ENCODE measurements around the gene LYL1.

Gene LYL1

DNA sequence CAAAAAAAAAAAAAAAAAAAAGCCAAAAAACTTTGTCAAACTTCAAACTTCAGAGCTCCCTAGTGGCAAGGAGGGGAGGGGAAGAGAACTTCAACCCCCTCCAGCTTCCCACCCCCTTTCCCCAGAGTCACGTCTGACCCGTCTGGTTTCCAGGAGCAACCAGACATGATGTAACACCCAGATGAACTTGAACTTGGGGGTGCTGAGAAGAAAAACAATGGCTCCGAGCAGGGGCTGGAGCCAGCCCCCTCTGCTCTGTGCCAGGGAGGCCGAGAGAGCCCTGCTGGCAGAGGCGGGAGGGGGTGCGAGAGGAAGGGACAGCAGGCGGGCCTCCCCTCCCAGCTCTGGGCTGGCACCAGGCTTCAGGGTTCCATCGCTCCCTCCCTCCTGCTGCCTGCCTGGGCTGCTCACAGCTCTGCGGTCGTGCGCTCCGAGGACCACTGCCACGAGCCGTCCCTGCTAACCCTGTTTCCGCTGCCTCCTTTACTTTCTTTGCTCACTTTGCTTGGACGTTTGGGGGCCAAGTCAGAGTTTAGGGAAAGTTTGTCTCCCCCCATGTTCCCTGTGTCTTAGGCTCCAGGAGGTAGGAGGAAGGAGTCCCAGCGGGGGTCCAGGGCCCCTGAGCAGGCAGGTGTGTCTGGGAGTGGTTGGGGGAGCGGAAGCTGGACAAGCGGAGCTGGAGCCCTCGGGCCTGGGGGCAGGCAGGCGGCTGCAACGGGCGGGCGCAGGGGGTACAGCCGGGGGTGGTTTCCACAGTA, 11.1 kb downstream of the LYL1 start:
- DNase-seq: no peak

DNA sequence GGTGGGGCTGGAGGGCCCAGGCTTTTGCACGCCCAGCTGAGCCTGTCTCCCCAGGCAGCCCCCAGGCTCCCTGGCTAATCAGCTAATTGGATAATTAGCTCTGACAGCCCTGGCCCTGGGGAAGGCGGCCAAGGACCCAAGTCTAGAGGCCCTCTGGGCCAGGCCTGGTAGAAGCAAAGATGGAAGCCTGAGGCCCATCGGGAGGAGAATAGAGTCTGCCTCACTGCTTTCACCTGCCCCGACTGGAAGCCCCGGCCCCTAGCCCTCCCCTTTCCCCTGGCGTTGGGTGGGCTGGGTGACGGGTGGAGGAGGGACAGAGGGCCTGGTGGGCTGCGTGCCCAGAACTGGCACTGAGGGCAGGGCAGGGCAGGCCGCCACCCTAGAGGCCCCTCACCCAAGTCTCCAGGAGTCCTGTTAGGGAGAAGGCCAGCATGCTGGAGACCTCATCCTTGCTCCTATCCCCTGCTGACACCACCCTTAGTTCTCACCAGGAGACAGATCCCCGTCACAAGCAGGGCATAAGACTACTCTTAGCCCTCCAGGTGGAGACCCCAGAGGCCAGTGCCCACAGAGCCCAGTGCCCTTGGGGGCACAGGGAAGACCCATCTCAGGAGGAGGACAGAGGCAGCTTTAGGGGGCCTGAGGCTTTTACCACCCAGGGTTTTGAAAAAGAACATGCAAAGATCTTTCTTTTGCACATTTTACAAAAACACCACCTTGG, 12.0 kb downstream of the LYL1 start:
- DNase-seq: no peak

DNA sequence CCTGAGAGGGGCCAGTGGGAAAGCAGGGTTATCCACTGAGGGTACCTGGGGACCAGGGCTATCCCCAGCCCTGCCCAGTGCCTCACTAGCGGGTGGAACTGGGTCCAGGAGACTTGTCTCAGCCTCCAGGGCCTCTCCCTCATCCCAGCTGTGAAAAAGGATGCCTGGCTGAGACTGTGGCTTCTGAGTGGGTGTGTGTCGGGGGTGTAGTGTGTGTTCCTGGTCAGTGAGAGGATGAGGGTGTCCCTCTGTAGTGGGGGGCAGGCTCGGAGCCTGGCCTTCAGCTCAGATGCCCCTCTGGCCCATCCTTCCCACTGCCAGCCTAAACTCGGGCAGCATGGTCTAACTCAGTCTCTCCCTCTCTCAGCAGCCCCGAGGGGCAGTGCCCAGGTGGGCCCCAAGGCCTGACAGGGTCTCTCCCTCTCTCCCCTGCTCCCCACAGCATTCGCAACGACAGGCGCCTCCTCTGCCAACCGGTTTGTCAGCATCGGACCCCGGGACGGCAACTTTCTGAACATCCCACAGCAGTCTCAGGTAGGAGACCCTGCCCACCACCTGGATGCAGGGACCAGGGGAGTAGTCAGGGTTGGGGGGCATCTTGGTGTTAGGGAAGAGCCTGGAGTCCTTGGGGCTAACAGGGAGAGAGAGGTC, 12.7 kb downstream of the LYL1 start:
- DNase-seq: no peak

- no peak for DNase-seq
Observed at GRCh38 chr19:13089139-13089856, 13.4 kb downstream of the LYL1 start.

DNA sequence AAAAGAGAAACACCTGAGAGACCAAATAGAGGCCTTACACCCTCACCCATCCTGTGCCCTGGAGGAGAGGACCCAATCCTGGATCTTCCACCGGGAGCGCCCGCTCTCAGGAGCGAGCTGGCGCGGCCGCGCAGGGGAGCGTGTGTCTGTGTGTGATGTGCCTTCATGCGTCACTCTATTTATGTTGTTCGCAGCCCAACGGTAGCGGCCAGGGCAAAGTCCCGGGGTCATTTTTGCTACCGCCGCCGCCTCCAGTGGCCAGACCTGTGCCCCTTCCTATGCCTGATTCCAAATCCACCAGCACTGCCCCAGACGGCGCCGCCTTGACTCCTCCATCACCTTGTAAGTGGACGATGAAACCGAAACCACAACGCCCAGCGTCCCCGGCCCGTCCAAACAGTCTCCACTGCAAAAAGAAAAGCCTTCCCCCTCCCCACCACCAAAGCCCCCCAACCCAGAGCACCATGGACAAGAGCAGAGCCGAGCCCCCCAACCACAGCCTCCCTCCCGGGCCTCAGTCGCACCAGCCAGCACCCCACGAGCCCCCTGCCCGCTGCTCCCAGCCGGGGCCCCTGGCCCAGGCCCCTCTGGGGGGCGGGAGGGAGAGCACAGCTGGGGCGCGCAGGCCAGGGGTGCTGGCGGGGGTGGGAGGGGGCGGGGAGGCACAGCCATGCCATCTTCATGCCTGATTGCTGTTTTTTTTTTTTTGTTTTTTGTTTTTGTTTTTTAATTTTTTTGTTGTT, 14.7 kb downstream of the LYL1 start:
- no peak for DNase-seq

DNA sequence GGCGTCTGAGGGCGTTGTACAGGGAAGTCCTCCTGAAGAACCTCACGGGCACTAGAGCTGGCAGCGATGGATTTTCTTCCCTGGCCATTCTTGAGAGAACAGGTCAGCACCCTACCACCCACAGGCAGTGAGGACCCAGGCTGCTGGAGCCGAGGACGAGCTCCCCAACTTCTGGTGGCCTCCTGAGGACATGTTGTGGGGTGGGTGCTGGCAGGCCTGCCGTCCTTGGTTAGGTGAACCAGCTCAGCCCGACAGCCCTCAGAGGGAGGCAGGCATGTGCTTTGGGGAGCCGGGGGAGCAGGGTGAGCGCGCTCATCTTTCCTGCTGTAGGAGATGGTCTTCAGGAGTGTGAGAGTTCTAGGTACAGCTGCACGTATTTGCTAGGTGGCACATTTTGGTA, 15.4 kb downstream of the LYL1 start:
- DNase-seq: no peak

DNA sequence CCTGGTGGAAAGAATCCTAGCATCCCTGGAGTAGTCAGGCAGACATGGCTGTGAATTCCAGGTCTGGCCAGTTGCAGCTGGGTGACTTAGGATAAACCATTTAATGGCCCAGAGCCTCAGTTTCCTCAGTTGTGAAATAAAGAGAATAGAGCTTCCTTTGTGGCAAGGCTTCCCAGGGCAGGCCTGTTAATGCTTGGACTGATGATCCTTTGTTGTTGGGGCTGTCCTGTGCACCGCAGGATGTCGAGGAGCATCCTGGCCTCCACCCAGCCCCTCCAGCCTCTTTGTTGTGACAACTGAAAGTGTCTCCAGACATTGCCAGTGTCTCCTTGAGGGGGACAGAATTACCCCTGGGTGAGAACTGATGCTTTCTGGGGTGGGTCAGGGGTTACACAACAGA, 16.3 kb downstream of the LYL1 start:
- no peak for DNase-seq

GRCh38 chr19:13085666-13086065, 17.0 kb downstream of the LYL1 start:
- DNase-seq: no peak

- DNase-seq: no peak
Observed at GRCh38 chr19:13083627-13084026, 19.0 kb downstream of the LYL1 start.

DNA sequence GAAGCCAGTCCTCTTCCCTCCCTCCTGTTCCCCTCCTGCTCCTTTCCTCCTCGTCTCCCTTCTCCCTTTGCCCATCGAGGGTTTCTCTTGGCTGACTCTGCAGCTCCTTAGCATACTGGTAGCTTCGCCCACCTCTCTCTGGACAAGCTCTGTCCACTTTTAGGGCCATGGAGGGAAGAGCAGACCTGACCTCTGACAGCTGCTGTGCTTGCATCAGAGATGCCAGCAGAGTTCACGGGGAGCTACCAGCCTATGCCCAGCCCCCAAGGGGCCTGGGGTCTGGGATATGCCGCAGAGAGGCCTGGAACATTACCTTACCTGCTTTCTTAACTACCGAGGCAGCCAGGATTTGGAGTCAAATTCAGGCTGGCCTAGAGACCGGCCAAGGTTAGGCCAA, 19.7 kb downstream of the LYL1 start:
- no peak for DNase-seq

- DNase-seq: no peak
Observed at GRCh38 chr19:13082192-13083007, 20.3 kb downstream of the LYL1 start.

DNA sequence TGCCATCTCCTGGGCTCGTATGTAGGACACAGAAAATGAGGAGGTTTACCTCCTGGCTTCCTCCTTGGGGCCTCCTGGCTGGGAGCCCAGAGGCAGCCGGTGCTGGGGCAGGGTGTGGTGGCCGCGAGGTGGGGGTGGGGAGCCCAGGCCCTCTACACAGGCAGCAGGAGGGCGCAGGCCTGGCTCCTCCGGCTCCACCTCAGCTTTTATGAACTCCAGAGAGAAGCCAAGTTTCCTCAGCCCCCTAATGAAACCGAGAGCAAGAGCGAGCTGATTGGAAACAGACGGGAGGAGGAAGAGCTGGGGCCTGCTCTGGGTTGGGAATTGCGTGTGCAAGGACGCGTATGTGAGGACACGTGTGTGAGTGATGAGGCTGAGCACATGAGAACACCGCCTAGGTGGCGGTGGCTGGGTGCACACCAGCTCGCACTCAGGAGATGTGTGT, 23.1 kb downstream of the LYL1 start:
- no peak for DNase-seq

DNA sequence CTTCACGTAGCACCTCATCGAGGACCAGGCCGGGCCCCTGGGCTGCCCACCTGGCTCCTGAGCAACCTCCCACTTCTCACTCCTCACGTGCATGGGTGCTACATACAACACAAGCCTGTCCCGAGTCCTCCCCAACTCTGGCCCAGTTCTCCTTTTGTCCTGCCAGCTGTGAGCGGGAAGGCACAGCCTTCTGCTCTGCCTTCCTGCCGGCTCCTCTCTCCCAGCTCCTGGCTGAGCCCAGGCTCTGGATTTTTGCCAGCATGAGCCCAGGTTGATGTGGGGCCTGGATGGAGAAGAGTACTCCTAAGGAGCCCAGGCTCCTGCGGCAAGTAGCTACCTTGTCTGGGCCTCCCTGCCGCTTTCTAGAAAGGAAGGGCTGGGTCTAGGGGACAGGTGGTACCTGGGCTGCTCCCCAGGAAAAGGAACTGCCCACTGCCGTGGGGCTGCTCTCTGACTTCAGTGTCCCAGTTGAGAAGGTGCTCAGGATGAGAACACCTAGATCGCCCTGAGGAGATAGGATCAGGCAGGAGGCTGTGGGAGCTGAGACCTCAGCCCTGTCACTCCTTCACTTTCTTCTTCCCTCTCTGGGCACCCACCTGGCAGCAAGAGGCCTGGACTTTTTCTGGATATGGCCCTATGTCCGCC, 23.6 kb downstream of the LYL1 start:
- no peak for DNase-seq

DNA sequence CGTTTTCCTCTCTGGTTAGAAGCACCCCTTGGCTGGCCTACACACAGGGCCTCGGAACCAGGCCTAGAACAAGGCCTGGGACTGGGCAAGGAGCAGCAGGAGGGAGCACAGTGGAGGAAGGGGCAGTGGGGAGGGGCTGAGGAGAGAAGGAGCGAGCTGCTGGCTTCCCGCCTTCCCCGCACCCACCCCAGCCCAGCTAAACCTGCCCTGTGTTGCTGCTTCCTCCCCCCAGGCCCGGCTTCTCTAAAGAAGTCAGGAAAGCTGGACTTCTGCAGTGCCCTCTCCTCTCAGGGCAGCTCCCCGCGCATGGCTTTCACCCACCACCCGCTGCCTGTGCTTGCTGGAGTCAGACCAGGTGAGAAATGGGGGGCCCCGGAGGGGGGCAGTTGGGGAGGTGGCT, 24.3 kb downstream of the LYL1 start:
- no peak for DNase-seq

DNA sequence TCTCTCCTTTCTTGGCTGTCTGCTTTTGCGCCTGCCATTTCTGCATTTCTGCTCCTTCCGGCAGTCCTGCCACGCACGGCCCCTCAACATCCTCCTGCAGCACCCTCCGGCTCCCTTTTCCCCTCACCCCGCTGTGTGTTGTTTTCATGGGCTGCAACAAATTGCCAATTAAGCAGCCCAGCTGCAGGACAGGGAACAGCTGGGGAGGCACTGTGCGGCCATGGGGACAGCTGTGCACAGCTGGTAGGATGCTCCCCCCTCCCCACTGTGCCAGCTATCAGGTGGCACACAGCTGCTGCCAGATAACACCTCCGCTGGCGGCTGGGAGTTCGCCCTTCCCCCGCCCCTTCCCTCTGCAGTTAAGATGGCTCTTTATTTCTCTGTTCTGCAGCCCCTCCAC, 25.4 kb downstream of the LYL1 start:
- DNase-seq: no peak

GRCh38 chr19:13076787-13077186, 25.9 kb downstream of the LYL1 start:
- no peak for DNase-seq

- no peak for DNase-seq
Observed at GRCh38 chr19:13076320-13076719, 26.3 kb downstream of the LYL1 start.

DNA sequence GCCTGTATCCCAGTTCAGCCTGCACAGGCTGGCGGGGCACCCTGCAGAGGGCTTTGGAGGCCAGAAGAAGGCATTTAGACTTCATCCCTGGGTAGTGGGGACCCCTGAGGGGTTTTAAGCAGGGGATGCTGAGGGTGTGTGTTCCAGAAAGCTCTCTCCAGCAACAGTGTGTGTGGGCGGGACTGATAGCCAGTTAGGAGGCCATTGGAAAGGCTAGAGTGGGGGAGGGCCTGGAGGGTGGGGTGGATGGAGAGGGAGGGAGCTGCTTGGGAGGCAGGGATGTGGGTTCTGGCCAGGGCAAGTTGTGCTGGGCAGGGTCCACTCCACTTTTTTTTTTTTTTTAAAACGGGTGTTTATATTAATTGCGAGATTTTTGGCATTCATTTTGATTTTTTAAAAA, 28.3 kb downstream of the LYL1 start:
- DNase-seq: no peak

- no peak for DNase-seq
Observed at GRCh38 chr19:13073263-13073662, 29.4 kb downstream of the LYL1 start.

DNA sequence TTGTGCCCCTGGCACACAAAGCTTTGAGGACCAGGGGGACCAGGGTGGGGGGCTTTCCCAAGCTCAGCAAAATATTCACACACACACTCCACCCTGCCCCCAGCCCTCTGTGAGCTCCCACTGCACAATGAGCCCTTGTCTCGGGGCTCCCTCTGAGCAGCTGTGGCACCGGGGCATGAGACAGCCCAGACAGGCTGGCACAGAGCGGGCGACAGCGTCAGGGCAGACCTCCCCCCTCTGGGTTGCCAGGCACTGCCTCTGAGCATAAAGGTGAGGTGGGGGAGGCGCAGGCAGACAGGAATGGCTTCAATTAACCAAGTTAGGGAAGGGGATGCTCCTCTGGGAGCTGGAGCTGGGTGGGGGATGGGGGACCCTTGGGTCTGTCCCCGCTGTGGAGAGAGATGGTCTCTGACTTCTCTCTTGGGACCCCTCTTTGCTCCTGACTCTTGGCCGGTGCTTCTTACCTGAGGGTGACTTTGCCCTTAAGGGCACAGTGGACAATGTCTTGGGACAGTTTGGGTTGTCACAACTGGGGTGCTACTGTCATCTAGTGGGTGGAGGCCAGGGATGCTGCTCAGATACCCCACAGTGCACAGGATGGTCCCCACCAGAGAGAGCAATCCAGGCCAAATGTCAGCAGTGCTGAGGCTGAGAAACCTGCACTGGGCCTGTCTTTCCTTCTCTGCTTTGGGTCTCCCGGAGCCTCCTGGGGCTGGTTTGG, 30.3 kb downstream of the LYL1 start:
- no peak for DNase-seq
